Retinal pigment epithelial cell (primary cell): ENCODE measurements around the gene PACS1.
"Not testable (repeated sequence)": the region's sequence is repeated elsewhere in the genome, so short reads cannot be mapped to it uniquely, and the experiment has no call there.

ENCODE experiments used
- DNase-seq: peaks from one replicate; pipeline ENCODE4 v3.0.0-alpha.2; 2010; ENCODE audit warnings: low read depth
- H3K4me3 ChIP-seq: 2 replicates; pipeline ENCODE4 v1.5.1; 2011; ENCODE audit warnings: mild to moderate bottlenecking, low read length, control low read depth, moderate library complexity
- TF ChIP-seq, protein P1 (sequence below): conservative IDR thresholded peaks from 2 replicates; pipeline ENCODE4 v1.5.1; 2011; ENCODE audit warnings: low read depth, low read length, control low read depth, inconsistent platforms

Gene PACS1

GRCh38 chr11:66087148-66087908 is 17.3 kb downstream of the PACS1 start:
- TF ChIP-seq, protein P1, sequence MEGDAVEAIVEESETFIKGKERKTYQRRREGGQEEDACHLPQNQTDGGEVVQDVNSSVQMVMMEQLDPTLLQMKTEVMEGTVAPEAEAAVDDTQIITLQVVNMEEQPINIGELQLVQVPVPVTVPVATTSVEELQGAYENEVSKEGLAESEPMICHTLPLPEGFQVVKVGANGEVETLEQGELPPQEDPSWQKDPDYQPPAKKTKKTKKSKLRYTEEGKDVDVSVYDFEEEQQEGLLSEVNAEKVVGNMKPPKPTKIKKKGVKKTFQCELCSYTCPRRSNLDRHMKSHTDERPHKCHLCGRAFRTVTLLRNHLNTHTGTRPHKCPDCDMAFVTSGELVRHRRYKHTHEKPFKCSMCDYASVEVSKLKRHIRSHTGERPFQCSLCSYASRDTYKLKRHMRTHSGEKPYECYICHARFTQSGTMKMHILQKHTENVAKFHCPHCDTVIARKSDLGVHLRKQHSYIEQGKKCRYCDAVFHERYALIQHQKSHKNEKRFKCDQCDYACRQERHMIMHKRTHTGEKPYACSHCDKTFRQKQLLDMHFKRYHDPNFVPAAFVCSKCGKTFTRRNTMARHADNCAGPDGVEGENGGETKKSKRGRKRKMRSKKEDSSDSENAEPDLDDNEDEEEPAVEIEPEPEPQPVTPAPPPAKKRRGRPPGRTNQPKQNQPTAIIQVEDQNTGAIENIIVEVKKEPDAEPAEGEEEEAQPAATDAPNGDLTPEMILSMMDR = no peak
- H3K4me3 ChIP-seq = no peak overlapping the region
- no peak for DNase-seq

DNA sequence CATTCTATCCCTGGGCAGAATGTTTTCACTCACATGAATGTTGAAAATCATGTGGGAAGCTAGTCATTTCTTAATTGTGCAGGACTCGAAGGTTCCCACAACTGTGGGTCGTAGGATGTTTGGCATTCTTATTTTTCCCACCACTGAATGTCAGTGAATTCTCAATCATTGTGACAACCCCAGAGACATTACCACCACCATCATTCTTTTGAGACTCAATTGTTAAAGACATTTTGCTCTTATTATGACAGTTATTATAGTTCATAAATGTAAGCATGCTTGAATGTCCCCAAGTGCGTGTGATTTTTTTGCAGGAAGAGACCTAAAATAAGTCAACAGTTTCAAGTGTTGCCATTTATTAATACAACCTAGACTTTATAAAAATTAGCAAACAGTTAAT is 19.0 kb downstream of the PACS1 start:
- TF ChIP-seq, protein P1 = no peak
- no peak overlapping the region for H3K4me3 ChIP-seq
- DNase-seq = no peak

GRCh38 chr11:66090288-66090687 is 20.2 kb downstream of the PACS1 start:
- TF ChIP-seq, protein P1 = no peak
- DNase-seq = no peak
- no peak overlapping the region for H3K4me3 ChIP-seq

DNA sequence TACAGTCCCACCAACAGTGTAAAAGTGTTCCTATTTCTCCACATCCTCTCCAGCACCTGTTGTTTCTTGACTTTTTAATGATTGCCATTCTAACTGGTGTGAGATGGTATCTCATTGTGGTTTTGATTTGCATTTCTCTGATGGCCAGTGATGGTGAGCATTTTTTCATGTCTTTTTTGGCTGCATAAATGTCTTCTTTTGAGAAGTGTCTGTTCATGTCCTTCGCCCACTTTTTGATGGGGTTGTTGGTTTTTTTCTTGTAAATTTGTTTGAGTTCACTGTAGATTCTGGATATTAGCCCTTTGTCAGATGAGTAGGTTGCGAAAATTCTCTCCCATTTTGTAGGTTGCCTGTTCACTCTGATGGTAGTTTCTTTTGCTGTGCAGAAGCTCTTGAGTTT is 22.1 kb downstream of the PACS1 start:
- not testable (repeated sequence) for H3K4me3 ChIP-seq, DNase-seq

DNA sequence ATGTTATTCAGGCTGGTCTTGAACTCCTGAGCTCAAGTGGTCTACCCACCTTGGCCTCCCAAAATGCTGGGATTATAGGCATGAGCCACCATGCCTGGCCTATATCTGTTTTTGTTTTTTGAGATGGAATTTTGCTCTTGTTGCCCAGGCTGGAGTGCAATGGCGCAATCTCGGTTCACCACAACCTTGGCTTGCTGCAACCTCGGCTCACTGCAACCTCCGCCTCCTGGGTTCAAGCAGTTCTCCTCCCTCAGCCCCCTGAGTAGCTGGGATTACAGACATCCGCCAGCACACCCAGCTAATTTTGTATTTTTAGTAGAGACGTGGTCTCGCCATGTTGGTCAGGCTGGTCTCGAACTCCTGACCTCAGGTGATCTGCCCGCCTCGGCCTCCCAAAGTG is 29.7 kb downstream of the PACS1 start:
- not testable (repeated sequence) for H3K4me3 ChIP-seq, DNase-seq

GRCh38 chr11:66100272-66101065 is 30.4 kb downstream of the PACS1 start:
- H3K4me3 ChIP-seq = no peak overlapping the region
- no peak for DNase-seq
- TF ChIP-seq, protein P1 = no peak

GRCh38 chr11:66101066-66101464 is 31.0 kb downstream of the PACS1 start:
- DNase-seq = no peak
- no peak overlapping the region for H3K4me3 ChIP-seq

More at GRCh38 chr11:66101066-66101464, 31.0 kb downstream of the PACS1 start:
- TF ChIP-seq, protein P1 = no peak
